SU-DHL-6 (cell line): ENCODE data around the gene RABGAP1.

ENCODE experiments used
- H2AFZ ChIP-seq: fragments of 200-600 bp; sonication (generic); 2 replicates; pipeline ENCODE4 v1.6.1; 2014; ENCODE audit warnings: low read depth, mild to moderate bottlenecking, moderate library complexity, mixed read lengths, antibody characterized with exemption, low read length; ENCODE audit not compliant: severe bottlenecking
- H3F3A ChIP-seq: fragments of 200-600 bp; shearing (Covaris generic); 2 replicates; pipeline ENCODE4 v1.6.0; 2016; ENCODE audit warnings: antibody characterized with exemption, mild to moderate bottlenecking; ENCODE audit not compliant: insufficient read depth
- H3K27ac ChIP-seq: fragments of 200-600 bp; sonication (generic); 2 replicates; pipeline ENCODE4 v1.5.1; 2016; ENCODE audit warnings: low read depth, mild to moderate bottlenecking, low read length, moderate library complexity, mixed read lengths
- H3K27me3 ChIP-seq: fragments of 200-600 bp; sonication (generic), shearing (Covaris generic); 2 replicates; pipeline ENCODE4 v1.6.0; 2014; ENCODE audit warnings: mild to moderate bottlenecking, low read length
- H3K36me3 ChIP-seq: fragments of 200-600 bp; sonication (generic); 2 replicates; pipeline ENCODE4 v1.6.1; 2014; ENCODE audit warnings: mild to moderate bottlenecking, low read length, mixed read lengths
- H3K4me2 ChIP-seq: fragments of 300-600, 200-600 bp; shearing (Covaris generic), sonication (generic); 2 replicates; pipeline ENCODE4 v1.6.0; 2014; ENCODE audit warnings: low read length, low read depth, mild to moderate bottlenecking; ENCODE audit not compliant: poor library complexity, severe bottlenecking
- H3K4me3 ChIP-seq: fragments of 200-600 bp; sonication (generic); 2 replicates; pipeline ENCODE4 v1.5.1; 2014; ENCODE audit warnings: antibody characterized with exemption, low read length, mild to moderate bottlenecking, mixed read lengths; ENCODE audit not compliant: insufficient read depth, poor library complexity, severe bottlenecking
- H3K79me2 ChIP-seq: fragments of 200-600 bp; sonication (generic); 2 replicates; pipeline ENCODE4 v1.6.1; 2014; ENCODE audit warnings: mild to moderate bottlenecking, low read length, moderate library complexity; ENCODE audit not compliant: insufficient read depth
- H3K9ac ChIP-seq: fragments of 200-600 bp; sonication (generic); 2 replicates; pipeline ENCODE4 v1.7.0; 2014; ENCODE audit warnings: mild to moderate bottlenecking, low read length
- H3K9me2 ChIP-seq: fragments of 200-600 bp; sonication (generic); replicated peaks from 2 replicates; pipeline ENCODE4 v1.6.1; 2014; ENCODE audit warnings: low read length; ENCODE audit not compliant: insufficient read depth
- H3K9me3 ChIP-seq: fragments of 200-600 bp; sonication (generic); 2 replicates; pipeline ENCODE4 v1.6.1; 2014; ENCODE audit warnings: low read length, mixed read lengths; ENCODE audit not compliant: insufficient read depth
- H4K20me1 ChIP-seq: fragments of 200-600 bp; sonication (generic); 2 replicates; pipeline ENCODE4 v1.6.1; 2014; ENCODE audit warnings: low read depth, mild to moderate bottlenecking, antibody characterized with exemption, low read length, moderate library complexity, mixed read lengths
- CTCF ChIP-seq: fragments of 200-600 bp; sonication (generic); IDR thresholded peaks from one replicate; pipeline ENCODE4 v1.5.1; 2017; ENCODE audit warnings: antibody characterized with exemption, mild to moderate bottlenecking, low read length, moderate library complexity; ENCODE audit not compliant: insufficient read depth, poor library complexity, severe bottlenecking
- EZH2phosphoT487 ChIP-seq: fragments of 200-600 bp; sonication (generic), shearing (Covaris generic); conservative IDR thresholded peaks from 2 replicates; pipeline ENCODE4 v1.6.1; 2018; ENCODE audit warnings: mild to moderate bottlenecking, antibody characterized with exemption, low read length, moderate library complexity, mixed read lengths

The RABGAP1 gene

GRCh38 chr9:123132696-123133095, 191.9 kb downstream of the RABGAP1 start:
- Histone ChIP-seq H3K36me3 (peaks cover 78% of the 10 kb centered on the region), H3K27me3 (no peaks in the 10 kb centered on the region), H3K9ac (no peak overlapping the region), H3F3A (0 out of 2 replicates have a peak, but pooled peaks cover 3% of the 10 kb centered on the region), H3K27ac (no peak overlapping the region), H2AFZ (no peak overlapping the region), H3K9me3 (no peaks in the 10 kb centered on the region), H3K4me3 (no peak overlapping the region), H3K79me2 (peaks cover 4% of the 10 kb centered on the region; the same call in 1 of the 2 replicates), H4K20me1 (no peaks in the 10 kb centered on the region), H3K9me2 (no peaks in the 10 kb centered on the region), H3K4me2 (no peak overlapping the region)
- no peak for TF ChIP-seq EZH2phosphoT487
- no peak for TF ChIP-seq CTCF

- H2AFZ ChIP-seq, result no peak overlapping the region
- no peaks in the 10 kb centered on the region for H3K9me2 ChIP-seq
- H3F3A ChIP-seq, result peaks cover 6% of the 10 kb centered on the region; the same call in 1 of the 2 replicates
- H3K36me3 ChIP-seq, result peaks cover 72% of the 10 kb centered on the region
- TF ChIP-seq EZH2phosphoT487 (no peak), CTCF (no peak)
- 0 out of 2 replicates have a peak, but pooled peaks cover 5% of the 10 kb centered on the region for H3K79me2 ChIP-seq
- H3K9me3 ChIP-seq, result no peaks in the 10 kb centered on the region
- no peaks in the 10 kb centered on the region for H4K20me1 ChIP-seq
- no peak overlapping the region for H3K9ac ChIP-seq
- H3K27ac ChIP-seq, result no peak overlapping the region
- no peaks in the 10 kb centered on the region for H3K27me3 ChIP-seq
- no peak overlapping the region for H3K4me2 ChIP-seq
- H3K4me3 ChIP-seq, result no peak overlapping the region
Observed at GRCh38 chr9:123135430-123135829, 194.6 kb downstream of the RABGAP1 start.

- no peak overlapping the region for H2AFZ ChIP-seq
- no peaks in the 10 kb centered on the region for H3K27me3 ChIP-seq
- H3K9me2 ChIP-seq, result no peaks in the 10 kb centered on the region
- no peaks in the 10 kb centered on the region for H3K9me3 ChIP-seq
- H3K27ac ChIP-seq, result no peak overlapping the region
- H3K4me2 ChIP-seq, result no peak overlapping the region
- TF ChIP-seq EZH2phosphoT487 (no peak), CTCF (no peak)
- peaks cover 3% of the 10 kb centered on the region for H3F3A ChIP-seq
- no peak overlapping the region for H3K4me3 ChIP-seq
- no peak overlapping the region for H3K9ac ChIP-seq
- H4K20me1 ChIP-seq, result 0 out of 2 replicates have a peak, but pooled peaks cover under 1% of the 10 kb centered on the region
- H3K36me3 ChIP-seq, result peaks cover 63% of the 10 kb centered on the region
- peaks cover 18% of the 10 kb centered on the region for H3K79me2 ChIP-seq
Observed at GRCh38 chr9:123138163-123138562, 197.3 kb downstream of the RABGAP1 start.
